ENCODE data around the gene CYB5D1.

CYB5D1 gene

GRCh38 chr17:7839190-7839875 lies 18.5 kb upstream of the CYB5D1 start:
- no peak for TF ChIP-seq MYC (IDR thresholded peaks at IDR 0.05; ENCODE audit: low read depth, low read length)
- TF ChIP-seq CTCF (IDR thresholded peaks at IDR 0.05; ENCODE audit: low read depth, low read length) = no peak
- TF ChIP-seq MAX (IDR thresholded peaks at IDR 0.05; ENCODE audit: low read depth, low read length) = no peak
- no peak for TF ChIP-seq POLR2A (IDR thresholded peaks at IDR 0.05; ENCODE audit: extremely low read depth, insufficient read length)
- peak; percentile 83 for DNase-seq (ENCODE audit: low read depth)
- peak overlapping the region; percentile 46 for H3K4me3 ChIP-seq (ENCODE audit: low read depth, low read length)

- H3K4me3 ChIP-seq (ENCODE audit: low read depth, low read length) = no peak overlapping the region
- TF ChIP-seq MYC (IDR thresholded peaks at IDR 0.05; ENCODE audit: low read depth, low read length) (no peak), POLR2A (IDR thresholded peaks at IDR 0.05; ENCODE audit: extremely low read depth, insufficient read length) (no peak), CTCF (IDR thresholded peaks at IDR 0.05; ENCODE audit: low read depth, low read length) (no peak), MAX (IDR thresholded peaks at IDR 0.05; ENCODE audit: low read depth, low read length) (no peak)
- DNase-seq (ENCODE audit: low read depth) = peak; percentile 17
Observed at GRCh38 chr17:7839876-7840261, 17.9 kb upstream of the CYB5D1 start.

GRCh38 chr17:7840441-7840840 lies 17.4 kb upstream of the CYB5D1 start:
- no peak overlapping the region for H3K4me3 ChIP-seq (ENCODE audit: low read depth, low read length)
- no peak for DNase-seq (ENCODE audit: low read depth)
- TF ChIP-seq MYC (IDR thresholded peaks at IDR 0.05; ENCODE audit: low read depth, low read length) = no peak
- TF ChIP-seq POLR2A (IDR thresholded peaks at IDR 0.05; ENCODE audit: extremely low read depth, insufficient read length) = no peak
- TF ChIP-seq CTCF (IDR thresholded peaks at IDR 0.05; ENCODE audit: low read depth, low read length) = no peak
- TF ChIP-seq MAX (IDR thresholded peaks at IDR 0.05; ENCODE audit: low read depth, low read length) = no peak

GRCh38 chr17:7840875-7841274 lies 16.9 kb upstream of the CYB5D1 start:
- no peak for DNase-seq (ENCODE audit: low read depth)
- TF ChIP-seq CTCF (IDR thresholded peaks at IDR 0.05; ENCODE audit: low read depth, low read length) = no peak
- no peak for TF ChIP-seq MAX (IDR thresholded peaks at IDR 0.05; ENCODE audit: low read depth, low read length)
- TF ChIP-seq POLR2A (IDR thresholded peaks at IDR 0.05; ENCODE audit: extremely low read depth, insufficient read length) = no peak
- TF ChIP-seq MYC (IDR thresholded peaks at IDR 0.05; ENCODE audit: low read depth, low read length) = no peak
- H3K4me3 ChIP-seq (ENCODE audit: low read depth, low read length) = peak overlapping the region; percentile 70

GRCh38 chr17:7841396-7841914 lies 16.3 kb upstream of the CYB5D1 start:
- TF ChIP-seq MYC (IDR thresholded peaks at IDR 0.05; ENCODE audit: low read depth, low read length) (peak; percentile 53; the same call in 1 of the 2 replicates), MAX (IDR thresholded peaks at IDR 0.05; ENCODE audit: low read depth, low read length) (no peak; the same call in none of the 2 replicates)
- DNase-seq (ENCODE audit: low read depth) = peak; percentile 80
- peak overlapping the region; percentile 70 for H3K4me3 ChIP-seq (ENCODE audit: low read depth, low read length)

- DNase-seq (ENCODE audit: low read depth) = peak; percentile 80
- TF ChIP-seq POLR2A (IDR thresholded peaks at IDR 0.05; ENCODE audit: extremely low read depth, insufficient read length) (no peak), CTCF (IDR thresholded peaks at IDR 0.05; ENCODE audit: low read depth, low read length) (no peak), MAX (IDR thresholded peaks at IDR 0.05; ENCODE audit: low read depth, low read length) (peak; percentile 25), MYC (IDR thresholded peaks at IDR 0.05; ENCODE audit: low read depth, low read length) (peak; percentile 34; the same call in 1 of the 2 replicates)
- peak overlapping the region; percentile 70 for H3K4me3 ChIP-seq (ENCODE audit: low read depth, low read length)
Observed at GRCh38 chr17:7841915-7842379, 15.9 kb upstream of the CYB5D1 start.

All from NB4 (cell line).